ENCODE measurements around the gene POTEJ.
"Not testable (repeated sequence)": the region's sequence is repeated elsewhere in the genome, so short reads cannot be mapped to it uniquely, and the experiment has no call there.

Gene POTEJ

GRCh38 chr2:130601648-130602302 lies 9.5 kb upstream of the POTEJ start:
- not testable (repeated sequence) for DNase-seq

GRCh38 chr2:130608276-130609001 lies 2.8 kb upstream of the POTEJ start:
- not testable (repeated sequence) for DNase-seq

- not testable (repeated sequence) for DNase-seq
Observed at GRCh38 chr2:130609002-130609920, 2.0 kb upstream of the POTEJ start.

GRCh38 chr2:130610486-130610885 lies 754 bp upstream of the POTEJ start:
- DNase-seq, result not testable (repeated sequence)

- not testable (repeated sequence) for DNase-seq
Observed at GRCh38 chr2:130628784-130629475, 17.7 kb downstream of the POTEJ start.

GRCh38 chr2:130638973-130639372 lies 27.7 kb downstream of the POTEJ start:
- not testable (repeated sequence) for DNase-seq

- DNase-seq, result not testable (repeated sequence)
Observed at GRCh38 chr2:130641688-130642087, 30.4 kb downstream of the POTEJ start.

- not testable (repeated sequence) for DNase-seq
Observed at GRCh38 chr2:130649285-130649684, 38.0 kb downstream of the POTEJ start.

- not testable (repeated sequence) for DNase-seq
Observed at GRCh38 chr2:130664506-130664905, 53.3 kb downstream of the POTEJ start.

GRCh38 chr2:130665596-130665995 lies 54.4 kb downstream of the POTEJ start:
- not testable (repeated sequence) for DNase-seq

GRCh38 chr2:130667516-130667915 lies 56.3 kb downstream of the POTEJ start:
- DNase-seq, result not testable (repeated sequence)

GRCh38 chr2:130670026-130670745 lies 58.9 kb downstream of the POTEJ start:
- DNase-seq, result not testable (repeated sequence)

- DNase-seq, result not testable (repeated sequence)
Observed at GRCh38 chr2:130692041-130692770, 81.0 kb downstream of the POTEJ start.

GRCh38 chr2:130693474-130693873 lies 82.2 kb downstream of the POTEJ start:
- DNase-seq, result not testable (repeated sequence)

- not testable (repeated sequence) for DNase-seq
Observed at GRCh38 chr2:130703250-130703649, 92.0 kb downstream of the POTEJ start.
